ENCODE measurements around the gene USP40. TPM values are rescaled to one million over a fixed set of nuclear protein-coding genes. Genes with fewer than 3 reads are reported as not detected.

USP40 gene
- total and polyA plus RNA-seq, 4 experiments from 2014 or later = 4.4 to 21.6 (median 11.7) TPM

GRCh38 chr2:233456111-233456510 is 110.5 kb downstream of the USP40 start:
- CTCF ChIA-PET (ENCODE audit: partially characterized antibody) = interaction anchor here (0.6 to 1.8 kb wide), 2 partner anchors 13 to 84 kb away, joined by 3 to 4 read pairs; no protein-coding TSS in a partner anchor
- H3K4me3 ChIP-seq (ENCODE audit: low read length in 2 of 2) = no peak overlapping the region
- H3K27ac ChIP-seq (ENCODE audit: low read depth, low read length) = no peak overlapping the region
- Mint-ChIP-seq H3K4me1 (peaks cover 0 to under 1% (median 0%) of the 10 kb centered on the region in 4 donors), H3K9me3 (peaks cover 0 to 2% (median 0%) of the 10 kb centered on the region in 8 donors), H3K4me3 (no peak overlapping the region), H3K36me3 (peaks cover 57 to 77% of the 10 kb centered on the region in 2 donors), H3K27ac (peak overlapping the region in 2 of 7 donors; percentile 29), H3K27me3 (no peaks in the 10 kb centered on the region)
- POLR2A ChIA-PET (ENCODE audit: partially characterized antibody) = no interaction called here
- H3K27me3 ChIP-seq (ENCODE audit: insufficient read depth, low read length) = no peaks in the 10 kb centered on the region
- peaks cover 91% of the 10 kb centered on the region for H3K36me3 ChIP-seq (ENCODE audit: insufficient read depth, low read length)
- H3K4me1 ChIP-seq (ENCODE audit: insufficient read depth, low read length) = no peaks in the 10 kb centered on the region
- no peak for DNase-seq
- no peaks in the 10 kb centered on the region for H3K9me3 ChIP-seq (ENCODE audit: control insufficient read depth in 1 of 2, low read length in 2 of 2)
- intact Hi-C loops (cut with micrococcal nuclease) = no loop called here

DNA sequence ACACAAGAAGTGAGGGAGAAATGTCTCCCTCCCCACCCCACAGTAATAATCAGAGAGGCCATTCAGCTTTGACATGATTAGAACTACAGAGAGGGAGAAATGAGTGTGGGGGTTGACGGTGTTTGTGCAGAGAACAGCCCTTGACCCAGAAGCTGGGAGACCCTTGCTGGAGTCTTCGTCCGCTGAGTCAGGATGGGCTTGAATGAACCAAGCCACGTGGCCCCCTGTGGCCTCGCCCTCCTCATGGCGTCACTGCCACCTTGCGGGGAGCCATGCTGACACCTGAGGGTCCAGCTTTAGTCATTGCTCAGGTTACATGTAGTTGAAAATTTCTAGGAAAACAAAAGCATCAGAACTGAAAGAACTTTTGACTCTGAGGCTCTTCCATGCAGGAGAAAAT is 111.1 kb downstream of the USP40 start:
- no peak overlapping the region for H3K4me3 ChIP-seq (ENCODE audit: low read length in 2 of 2)
- intact Hi-C loops (cut with micrococcal nuclease) = no loop called here
- ChIA-PET POLR2A (ENCODE audit: partially characterized antibody) (no interaction called here), CTCF (ENCODE audit: partially characterized antibody) (interaction anchor here (0.6 to 1.8 kb wide), 2 partner anchors 12 to 85 kb away, joined by 3 to 4 read pairs; no protein-coding TSS in a partner anchor)
- no peaks in the 10 kb centered on the region for H3K27me3 ChIP-seq (ENCODE audit: insufficient read depth, low read length)
- H3K27ac ChIP-seq (ENCODE audit: low read depth, low read length) = no peak overlapping the region
- peaks cover 63 to 80% of the 10 kb centered on the region in 2 donors for H3K36me3 Mint-ChIP-seq
- H3K4me3 Mint-ChIP-seq = no peak overlapping the region
- peaks cover 95% of the 10 kb centered on the region for H3K36me3 ChIP-seq (ENCODE audit: insufficient read depth, low read length)
- no peaks in the 10 kb centered on the region for H3K27me3 Mint-ChIP-seq
- no peaks in the 10 kb centered on the region for H3K9me3 ChIP-seq (ENCODE audit: control insufficient read depth in 1 of 2, low read length in 2 of 2)
- peaks cover 0 to 2% (median 0%) of the 10 kb centered on the region in 8 donors for H3K9me3 Mint-ChIP-seq
- no peak overlapping the region for H3K27ac Mint-ChIP-seq
- no peaks in the 10 kb centered on the region for H3K4me1 Mint-ChIP-seq
- no peaks in the 10 kb centered on the region for H3K4me1 ChIP-seq (ENCODE audit: insufficient read depth, low read length)
- DNase-seq = no peak

GRCh38 chr2:233455006-233455405 is 111.6 kb downstream of the USP40 start:
- Histone ChIP-seq H3K4me1 (ENCODE audit: insufficient read depth, low read length) (no peaks in the 10 kb centered on the region), H3K36me3 (ENCODE audit: insufficient read depth, low read length) (peaks cover 96% of the 10 kb centered on the region), H3K27ac (ENCODE audit: low read depth, low read length) (no peak overlapping the region), H3K27me3 (ENCODE audit: insufficient read depth, low read length) (no peaks in the 10 kb centered on the region), H3K9me3 (ENCODE audit: control insufficient read depth in 1 of 2, low read length in 2 of 2) (no peaks in the 10 kb centered on the region), H3K4me3 (ENCODE audit: low read length in 2 of 2) (no peak overlapping the region)
- Mint-ChIP-seq H3K4me1 (no peaks in the 10 kb centered on the region), H3K4me3 (no peak overlapping the region), H3K36me3 (peaks cover 62 to 77% of the 10 kb centered on the region in 2 donors), H3K27ac (peak overlapping the region in 2 of 7 donors; percentile 35 to 53), H3K9me3 (peaks cover 0 to 2% (median 0%) of the 10 kb centered on the region in 8 donors), H3K27me3 (no peaks in the 10 kb centered on the region)
- intact Hi-C loops (cut with micrococcal nuclease) = no loop called here
- POLR2A ChIA-PET (ENCODE audit: partially characterized antibody) = no interaction called here
- CTCF ChIA-PET (ENCODE audit: partially characterized antibody) = interaction anchor here (1.8 kb wide), 1 partner anchor 12 kb away, joined by 4 read pairs; no protein-coding TSS in a partner anchor
- DNase-seq = no peak

DNA sequence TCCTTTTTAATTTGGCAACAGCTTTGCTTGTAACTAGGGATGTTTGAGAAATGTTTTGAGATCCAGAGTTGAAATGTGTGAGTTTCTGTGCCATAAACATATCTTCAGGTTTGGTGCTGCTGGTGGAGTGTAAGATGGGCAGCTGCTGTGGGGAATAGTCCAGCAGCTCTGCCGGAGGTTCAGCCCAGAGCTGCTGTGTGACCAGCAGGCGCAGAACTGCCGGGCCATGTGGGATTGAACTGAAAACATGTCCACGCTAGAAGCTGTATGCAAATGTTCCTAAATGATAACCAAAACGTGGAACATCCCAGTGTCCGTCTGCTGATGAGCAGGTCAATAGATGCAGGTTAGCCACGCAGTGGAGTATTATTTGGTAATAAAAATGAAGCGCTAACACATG is 112.7 kb downstream of the USP40 start:
- intact Hi-C loops (cut with micrococcal nuclease) = no loop called here
- Histone ChIP-seq H3K36me3 (ENCODE audit: insufficient read depth, low read length) (peaks cover 96% of the 10 kb centered on the region), H3K9me3 (ENCODE audit: control insufficient read depth in 1 of 2, low read length in 2 of 2) (no peaks in the 10 kb centered on the region), H3K4me3 (ENCODE audit: low read length in 2 of 2) (no peak overlapping the region), H3K27me3 (ENCODE audit: insufficient read depth, low read length) (no peaks in the 10 kb centered on the region), H3K4me1 (ENCODE audit: insufficient read depth, low read length) (no peaks in the 10 kb centered on the region), H3K27ac (ENCODE audit: low read depth, low read length) (no peak overlapping the region)
- Mint-ChIP-seq H3K36me3 (peaks cover 64 to 74% of the 10 kb centered on the region in 2 donors), H3K4me3 (no peak overlapping the region), H3K27ac (peak overlapping the region in 1 of 7 donors; percentile 62), H3K9me3 (peaks cover 0 to 2% (median 0%) of the 10 kb centered on the region in 8 donors), H3K4me1 (no peaks in the 10 kb centered on the region), H3K27me3 (no peaks in the 10 kb centered on the region)
- DNase-seq = no peak
- ChIA-PET CTCF (ENCODE audit: partially characterized antibody) (interaction anchor here (0.6 to 1.0 kb wide), 3 partner anchors 9 to 50 kb away, joined by 3 read pairs; no protein-coding TSS in a partner anchor), POLR2A (ENCODE audit: partially characterized antibody) (no interaction called here)

GRCh38 chr2:233453111-233453915 is 113.3 kb downstream of the USP40 start:
- Mint-ChIP-seq H3K36me3 (peaks cover 66 to 76% of the 10 kb centered on the region in 2 donors), H3K27ac (peak overlapping the region in 3 of 7 donors; percentile 57 to 62 (median 60)), H3K9me3 (no peaks in the 10 kb centered on the region), H3K4me3 (no peak overlapping the region), H3K27me3 (no peaks in the 10 kb centered on the region), H3K4me1 (peaks cover 0 to under 1% (median 0%) of the 10 kb centered on the region in 4 donors)
- H3K4me1 ChIP-seq (ENCODE audit: insufficient read depth, low read length) = no peaks in the 10 kb centered on the region
- no peak overlapping the region for H3K4me3 ChIP-seq (ENCODE audit: low read length in 2 of 2)
- no peak overlapping the region for H3K27ac ChIP-seq (ENCODE audit: low read depth, low read length)
- POLR2A ChIA-PET (ENCODE audit: partially characterized antibody) = no interaction called here
- intact Hi-C loops (cut with micrococcal nuclease) = no loop called here
- CTCF ChIA-PET (ENCODE audit: partially characterized antibody) = interaction anchor here (0.6 to 2.1 kb wide), 4 partner anchors 9 to 49 kb away, joined by 3 to 7 read pairs (median 3); no protein-coding TSS in a partner anchor
- no peak for DNase-seq
- H3K9me3 ChIP-seq (ENCODE audit: control insufficient read depth in 1 of 2, low read length in 2 of 2) = no peaks in the 10 kb centered on the region
- H3K36me3 ChIP-seq (ENCODE audit: insufficient read depth, low read length) = peaks cover 98% of the 10 kb centered on the region
- no peaks in the 10 kb centered on the region for H3K27me3 ChIP-seq (ENCODE audit: insufficient read depth, low read length)

DNA sequence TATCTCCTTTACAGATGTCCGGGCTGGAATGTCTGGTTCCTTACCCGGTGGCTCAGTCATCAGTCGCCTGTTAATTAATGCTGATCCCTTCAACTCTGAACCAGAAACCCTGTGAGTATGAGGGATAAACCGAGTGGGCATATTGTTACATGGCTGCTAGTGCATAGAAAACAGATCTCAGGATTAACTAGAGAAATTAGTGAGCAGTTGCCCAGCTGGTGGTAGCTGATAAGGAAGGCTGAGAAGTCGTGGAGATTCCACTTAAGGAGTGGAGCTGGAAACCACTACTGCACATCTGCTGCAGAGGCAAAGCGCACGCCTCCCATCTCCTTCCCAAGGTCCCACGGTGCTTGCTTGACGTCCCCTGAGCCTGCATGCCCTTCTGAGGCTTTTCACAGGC is 114.6 kb downstream of the USP40 start:
- intact Hi-C loops (cut with micrococcal nuclease) = no loop called here
- ChIA-PET CTCF (ENCODE audit: partially characterized antibody) (interaction anchor here (2.1 kb wide), 1 partner anchor 47 kb away, joined by 7 read pairs; no protein-coding TSS in a partner anchor), POLR2A (ENCODE audit: partially characterized antibody) (no interaction called here)
- no peak overlapping the region for H3K4me3 ChIP-seq (ENCODE audit: low read length in 2 of 2)
- Mint-ChIP-seq H3K27me3 (no peaks in the 10 kb centered on the region), H3K27ac (peak overlapping the region in 2 of 7 donors; percentile 2 to 66), H3K4me1 (peaks cover 0 to 4% (median under 1%) of the 10 kb centered on the region in 4 donors), H3K36me3 (peaks cover 65 to 70% of the 10 kb centered on the region in 2 donors), H3K9me3 (no peaks in the 10 kb centered on the region), H3K4me3 (no peak overlapping the region)
- no peaks in the 10 kb centered on the region for H3K4me1 ChIP-seq (ENCODE audit: insufficient read depth, low read length)
- H3K9me3 ChIP-seq (ENCODE audit: control insufficient read depth in 1 of 2, low read length in 2 of 2) = no peaks in the 10 kb centered on the region
- no peak overlapping the region for H3K27ac ChIP-seq (ENCODE audit: low read depth, low read length)
- H3K27me3 ChIP-seq (ENCODE audit: insufficient read depth, low read length) = no peaks in the 10 kb centered on the region
- H3K36me3 ChIP-seq (ENCODE audit: insufficient read depth, low read length) = peaks cover 95% of the 10 kb centered on the region
- no peak for DNase-seq

- H3K36me3 Mint-ChIP-seq = peaks cover 64 to 67% of the 10 kb centered on the region in 2 donors
- intact Hi-C loops (cut with micrococcal nuclease) = no loop called here
Observed at GRCh38 chr2:233450864-233451575, 115.6 kb downstream of the USP40 start.

More at GRCh38 chr2:233450864-233451575, 115.6 kb downstream of the USP40 start:
- no peaks in the 10 kb centered on the region for H3K9me3 ChIP-seq (ENCODE audit: control insufficient read depth in 1 of 2, low read length in 2 of 2)
- no peaks in the 10 kb centered on the region for H3K4me1 ChIP-seq (ENCODE audit: insufficient read depth, low read length)
- no peaks in the 10 kb centered on the region for H3K27me3 ChIP-seq (ENCODE audit: insufficient read depth, low read length)
- Mint-ChIP-seq H3K27me3 (no peaks in the 10 kb centered on the region), H3K9me3 (no peaks in the 10 kb centered on the region), H3K4me1 (peaks cover 0 to 4% (median under 1%) of the 10 kb centered on the region in 4 donors), H3K4me3 (no peak overlapping the region), H3K27ac (peak overlapping the region in 1 of 7 donors; percentile 57)
- ChIA-PET POLR2A (ENCODE audit: partially characterized antibody) (no interaction called here), CTCF (ENCODE audit: partially characterized antibody) (interaction anchor here (2.1 to 12.9 kb wide), 2 partner anchors 46 to 49 kb away, joined by 7 to 510 read pairs; no protein-coding TSS in a partner anchor)
- peaks cover 95% of the 10 kb centered on the region for H3K36me3 ChIP-seq (ENCODE audit: insufficient read depth, low read length)
- H3K27ac ChIP-seq (ENCODE audit: low read depth, low read length) = no peak overlapping the region
- H3K4me3 ChIP-seq (ENCODE audit: low read length in 2 of 2) = no peak overlapping the region
- no peak for DNase-seq
